Fibroblast of the aortic adventitia (primary cell): ENCODE measurements around the gene UAP1. TPM values are rescaled to one million over a fixed set of nuclear protein-coding genes. Genes with fewer than 3 reads are reported as not detected.

Source experiments
- DNase-seq: peaks from one replicate; pipeline ENCODE4 v3.0.0-alpha.2; 2010; ENCODE audit warnings: low read depth
- H3K4me3 ChIP-seq: 2 replicates; pipeline ENCODE4 v1.5.1; 2011; ENCODE audit warnings: low read depth, mild to moderate bottlenecking, control low read depth, low read length, moderate library complexity
- total RNA-seq: library from RNA; depleted of rRNA; stranded (reverse); fragments of >200 nt; gene quantifications from 2 replicates; pipeline ENCODE4 v1.2.3, GENCODE V29; 2012; ENCODE audit warnings: low replicate concordance
- TF ChIP-seq, protein P1 (sequence below): IDR thresholded peaks from 2 replicates; pipeline ENCODE4 v1.5.1; 2011; ENCODE audit warnings: mild to moderate bottlenecking, low read length, control low read depth, inconsistent platforms; ENCODE audit not compliant: insufficient read depth

UAP1 gene
- total RNA-seq, 1 donor = 112 TPM

DNA sequence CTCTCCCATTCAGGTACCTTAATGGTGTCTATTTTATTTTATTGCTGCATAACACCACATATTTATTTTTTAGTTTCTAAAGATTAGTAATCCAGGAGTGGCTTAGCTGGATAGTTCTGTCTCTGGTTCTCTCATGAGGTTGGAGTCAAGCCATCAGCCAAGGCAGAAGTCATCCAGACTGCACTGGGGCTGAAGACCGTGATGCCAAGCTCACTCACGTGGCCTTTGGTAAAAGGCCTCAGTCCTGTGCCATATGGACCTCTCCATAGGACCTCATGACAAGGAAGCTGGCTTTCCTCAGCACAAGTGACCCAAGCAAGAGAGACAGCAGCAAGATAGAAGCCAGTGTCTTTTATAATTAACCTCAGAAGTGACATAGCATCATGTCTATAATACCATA lies 47.8 kb downstream of the UAP1 start:
- DNase-seq = no peak
- TF ChIP-seq, protein P1, sequence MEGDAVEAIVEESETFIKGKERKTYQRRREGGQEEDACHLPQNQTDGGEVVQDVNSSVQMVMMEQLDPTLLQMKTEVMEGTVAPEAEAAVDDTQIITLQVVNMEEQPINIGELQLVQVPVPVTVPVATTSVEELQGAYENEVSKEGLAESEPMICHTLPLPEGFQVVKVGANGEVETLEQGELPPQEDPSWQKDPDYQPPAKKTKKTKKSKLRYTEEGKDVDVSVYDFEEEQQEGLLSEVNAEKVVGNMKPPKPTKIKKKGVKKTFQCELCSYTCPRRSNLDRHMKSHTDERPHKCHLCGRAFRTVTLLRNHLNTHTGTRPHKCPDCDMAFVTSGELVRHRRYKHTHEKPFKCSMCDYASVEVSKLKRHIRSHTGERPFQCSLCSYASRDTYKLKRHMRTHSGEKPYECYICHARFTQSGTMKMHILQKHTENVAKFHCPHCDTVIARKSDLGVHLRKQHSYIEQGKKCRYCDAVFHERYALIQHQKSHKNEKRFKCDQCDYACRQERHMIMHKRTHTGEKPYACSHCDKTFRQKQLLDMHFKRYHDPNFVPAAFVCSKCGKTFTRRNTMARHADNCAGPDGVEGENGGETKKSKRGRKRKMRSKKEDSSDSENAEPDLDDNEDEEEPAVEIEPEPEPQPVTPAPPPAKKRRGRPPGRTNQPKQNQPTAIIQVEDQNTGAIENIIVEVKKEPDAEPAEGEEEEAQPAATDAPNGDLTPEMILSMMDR = no peak
- H3K4me3 ChIP-seq = no peak overlapping the region

DNA sequence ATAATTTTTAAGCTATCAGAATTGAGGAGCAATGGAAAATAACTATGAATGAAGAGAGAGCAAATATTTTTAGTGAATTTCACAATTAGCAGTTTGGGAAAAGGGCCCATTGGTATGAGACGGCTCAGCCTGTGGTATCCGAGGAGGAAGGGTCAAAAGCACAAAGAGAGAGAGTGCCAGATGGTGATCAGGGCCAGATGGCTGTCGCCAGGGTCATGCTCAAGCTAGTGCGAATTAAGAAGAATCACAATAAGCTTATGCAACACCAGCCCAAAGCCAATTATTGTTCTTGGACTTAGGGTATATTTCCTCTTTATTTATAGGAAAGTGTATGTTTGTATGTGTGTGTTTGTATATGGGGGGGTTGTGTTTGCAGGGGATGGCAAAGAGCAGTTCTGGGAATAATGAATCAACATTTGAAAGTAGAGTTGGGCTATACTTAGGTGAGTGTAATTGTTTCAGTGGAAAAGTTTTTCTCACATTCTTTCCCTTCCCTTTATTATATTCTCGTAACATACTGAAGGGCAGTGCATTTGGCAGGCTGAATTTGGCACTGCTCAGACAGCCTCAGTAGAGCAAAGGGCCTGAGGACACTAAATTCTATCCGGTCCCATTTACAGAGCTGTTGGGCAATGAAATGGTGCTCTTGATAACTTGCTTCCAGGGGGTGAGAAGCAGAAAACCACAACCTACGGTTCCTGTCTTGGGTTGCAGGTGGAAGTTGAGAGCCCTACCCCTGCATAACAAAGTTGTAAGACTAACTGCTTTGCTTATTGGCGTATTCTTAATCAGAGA lies 51.3 kb downstream of the UAP1 start:
- no peak overlapping the region for H3K4me3 ChIP-seq
- TF ChIP-seq, protein P1 = no peak
- DNase-seq = peak; percentile 82

DNA sequence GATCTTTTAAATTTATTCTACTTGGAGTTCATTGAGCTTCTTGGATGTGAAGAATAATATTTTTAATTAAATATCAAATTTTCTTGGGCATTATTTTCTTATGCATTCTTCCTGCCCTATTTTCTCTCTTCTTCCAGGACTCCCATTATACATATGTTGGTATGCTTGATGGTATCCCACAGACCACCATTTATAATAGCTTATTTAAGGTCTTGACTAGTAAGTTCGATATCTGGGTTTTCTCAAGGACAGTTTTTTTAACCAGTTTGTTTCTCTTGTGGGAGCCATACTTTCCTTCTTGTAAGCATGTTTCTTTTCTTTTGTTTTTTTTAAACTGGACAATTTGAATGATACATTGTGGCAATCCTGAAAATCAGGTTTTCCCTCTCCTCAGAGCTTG lies 55.3 kb downstream of the UAP1 start:
- DNase-seq = no peak
- no peak overlapping the region for H3K4me3 ChIP-seq
- TF ChIP-seq, protein P1 = no peak

DNA sequence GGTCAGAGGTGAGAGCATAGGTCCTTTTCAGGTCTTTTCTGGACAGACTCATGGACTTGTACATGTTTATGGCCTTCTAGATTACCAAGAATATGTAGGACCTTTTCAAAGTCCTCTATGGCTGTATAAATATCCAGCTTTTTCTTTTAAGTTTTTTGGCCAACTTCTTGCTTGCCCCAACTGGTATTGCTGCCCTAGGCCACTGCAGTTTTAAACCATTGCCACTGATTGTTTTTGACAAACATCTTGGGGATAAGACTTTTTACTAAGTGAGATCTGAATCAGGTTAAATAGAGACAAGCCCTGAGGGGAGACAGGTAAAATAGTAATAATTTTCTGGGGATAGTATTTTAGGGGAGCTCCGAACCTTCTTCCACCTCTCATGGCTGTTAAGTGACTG lies 56.0 kb downstream of the UAP1 start:
- DNase-seq = no peak
- H3K4me3 ChIP-seq = no peak overlapping the region
- TF ChIP-seq, protein P1 = no peak

DNA sequence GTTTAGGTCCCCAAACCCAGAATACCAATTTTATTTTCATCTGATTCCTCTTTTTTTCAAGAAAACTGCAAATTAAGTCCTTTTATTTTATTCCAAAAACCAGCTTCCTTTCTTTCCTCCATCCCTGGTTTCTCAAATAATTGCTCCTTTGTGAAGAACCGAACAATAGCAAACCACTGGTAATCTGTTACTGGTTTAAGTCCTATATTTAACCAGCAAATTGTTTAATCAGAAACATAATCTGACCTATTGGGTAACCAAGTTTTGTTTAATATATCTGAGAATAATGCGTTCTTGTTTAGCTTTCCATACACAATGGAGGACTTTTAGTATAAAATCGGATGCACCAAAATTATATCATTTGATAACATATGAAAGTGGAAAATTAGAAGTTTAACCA lies 57.6 kb downstream of the UAP1 start:
- H3K4me3 ChIP-seq = no peak overlapping the region
- DNase-seq = no peak
- TF ChIP-seq, protein P1 = no peak

DNA sequence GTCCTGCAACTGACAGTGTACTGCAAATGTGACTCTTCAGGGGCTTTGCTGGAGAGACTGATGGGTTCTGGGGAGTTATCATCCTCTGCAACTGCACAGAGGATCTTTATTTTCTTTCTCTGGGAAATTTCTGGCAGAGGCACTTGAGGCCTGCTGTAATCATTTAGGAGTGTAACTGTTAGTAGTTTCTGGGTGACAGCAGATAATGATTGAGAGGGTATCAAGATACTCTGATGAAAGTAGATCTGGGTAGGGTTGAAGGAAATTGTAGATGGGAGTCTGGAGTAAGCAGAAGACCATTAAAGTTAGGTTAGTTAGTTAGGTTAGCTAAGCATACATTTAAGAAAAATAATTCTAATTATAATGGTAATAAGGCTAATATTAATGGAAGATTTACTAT lies 59.7 kb downstream of the UAP1 start:
- no peak overlapping the region for H3K4me3 ChIP-seq
- DNase-seq = no peak
- TF ChIP-seq, protein P1 = no peak

DNA sequence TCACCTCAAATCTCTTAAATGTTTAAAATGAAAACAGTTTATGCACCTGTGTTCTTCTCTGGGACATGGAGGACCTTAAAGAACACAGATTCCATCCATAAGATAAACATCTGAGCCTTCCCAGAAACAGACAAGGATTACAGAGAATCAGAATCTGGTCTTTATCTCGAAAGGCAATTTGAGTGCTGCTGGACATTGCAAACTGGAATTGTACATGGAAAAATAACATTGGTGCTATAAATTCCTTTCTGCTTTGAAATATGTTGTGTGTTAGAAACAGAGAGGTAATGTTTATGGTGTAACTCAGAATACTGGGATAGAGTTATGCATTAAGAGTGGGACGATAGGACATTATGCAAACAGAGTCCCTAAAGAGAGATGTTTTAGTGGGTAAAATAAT lies 64.2 kb downstream of the UAP1 start:
- TF ChIP-seq, protein P1 = no peak
- no peak overlapping the region for H3K4me3 ChIP-seq
- DNase-seq = no peak
